Choroid plexus epithelial cell (primary cell): Measurements from ENCODE around the gene RNF41.
A peak's percentile ranks its signal among the peaks of the same experiment; 100 is the strongest.

Experiments
- DNase-seq: peaks from one replicate; pipeline ENCODE4 v3.0.0-alpha.2; 2010; ENCODE audit warnings: low read depth
- H3K4me3 ChIP-seq: 2 replicates; pipeline ENCODE4 v1.5.1; 2011; ENCODE audit warnings: low read depth, mild to moderate bottlenecking, control low read depth, low read length, moderate library complexity
- CTCF ChIP-seq: conservative IDR thresholded peaks from 2 replicates; pipeline ENCODE4 v1.5.1; 2011; ENCODE audit warnings: low read depth, mild to moderate bottlenecking, control low read depth, inconsistent platforms, low read length, moderate library complexity

RNF41 gene

GRCh38 chr12:56256326-56256960 is 34.7 kb upstream of the RNF41 start:
- TF ChIP-seq CTCF = peak; percentile 35
- peak; percentile 18 for DNase-seq
- H3K4me3 ChIP-seq = no peak overlapping the region

GRCh38 chr12:56255671-56256070 is 33.9 kb upstream of the RNF41 start:
- H3K4me3 ChIP-seq = no peak overlapping the region
- DNase-seq = no peak
- no peak for TF ChIP-seq CTCF

- no peak for TF ChIP-seq CTCF
- DNase-seq = no peak
- H3K4me3 ChIP-seq = no peak overlapping the region
Observed at GRCh38 chr12:56253091-56253490, 31.4 kb upstream of the RNF41 start.

GRCh38 chr12:56252649-56253048 is 30.9 kb upstream of the RNF41 start:
- no peak for TF ChIP-seq CTCF

GRCh38 chr12:56248711-56249110 is 27.0 kb upstream of the RNF41 start:
- no peak for DNase-seq
- TF ChIP-seq CTCF = no peak
- no peak overlapping the region for H3K4me3 ChIP-seq

More at GRCh38 chr12:56252649-56253048, 30.9 kb upstream of the RNF41 start:
- no peak overlapping the region for H3K4me3 ChIP-seq
- no peak for DNase-seq

GRCh38 chr12:56247923-56248322 is 26.2 kb upstream of the RNF41 start:
- no peak for DNase-seq
- TF ChIP-seq CTCF = no peak
- H3K4me3 ChIP-seq = no peak overlapping the region

GRCh38 chr12:56244494-56244893 is 22.8 kb upstream of the RNF41 start:
- DNase-seq = no peak
- no peak for TF ChIP-seq CTCF
- H3K4me3 ChIP-seq = no peak overlapping the region
